ENCODE results near the gene SPRR2F.

DNA sequence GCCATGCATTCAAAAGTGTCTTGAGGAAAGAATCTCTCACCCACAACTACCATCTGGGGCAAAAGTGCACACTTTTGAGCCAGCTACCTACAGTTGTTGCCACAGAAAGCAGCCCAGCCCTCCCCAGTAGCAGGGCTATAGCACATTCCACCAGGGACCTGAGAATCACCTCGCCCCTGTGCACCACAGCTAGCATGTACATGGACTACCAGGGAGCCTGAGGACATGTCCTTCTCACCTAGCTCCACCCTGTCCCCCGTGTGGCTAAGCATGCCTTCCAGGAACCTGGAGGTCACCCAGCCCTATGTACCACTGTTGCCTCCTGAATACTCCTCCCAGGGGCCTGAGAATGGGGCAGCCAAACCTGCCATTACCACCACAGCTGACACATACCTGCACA, 20.4 kb upstream of the SPRR2F start:
- TF ChIP-seq, protein P1, sequence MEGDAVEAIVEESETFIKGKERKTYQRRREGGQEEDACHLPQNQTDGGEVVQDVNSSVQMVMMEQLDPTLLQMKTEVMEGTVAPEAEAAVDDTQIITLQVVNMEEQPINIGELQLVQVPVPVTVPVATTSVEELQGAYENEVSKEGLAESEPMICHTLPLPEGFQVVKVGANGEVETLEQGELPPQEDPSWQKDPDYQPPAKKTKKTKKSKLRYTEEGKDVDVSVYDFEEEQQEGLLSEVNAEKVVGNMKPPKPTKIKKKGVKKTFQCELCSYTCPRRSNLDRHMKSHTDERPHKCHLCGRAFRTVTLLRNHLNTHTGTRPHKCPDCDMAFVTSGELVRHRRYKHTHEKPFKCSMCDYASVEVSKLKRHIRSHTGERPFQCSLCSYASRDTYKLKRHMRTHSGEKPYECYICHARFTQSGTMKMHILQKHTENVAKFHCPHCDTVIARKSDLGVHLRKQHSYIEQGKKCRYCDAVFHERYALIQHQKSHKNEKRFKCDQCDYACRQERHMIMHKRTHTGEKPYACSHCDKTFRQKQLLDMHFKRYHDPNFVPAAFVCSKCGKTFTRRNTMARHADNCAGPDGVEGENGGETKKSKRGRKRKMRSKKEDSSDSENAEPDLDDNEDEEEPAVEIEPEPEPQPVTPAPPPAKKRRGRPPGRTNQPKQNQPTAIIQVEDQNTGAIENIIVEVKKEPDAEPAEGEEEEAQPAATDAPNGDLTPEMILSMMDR (conservative IDR thresholded peaks at IDR 0.05; ENCODE audit: low read depth in 2 of 2): no peak
- TF ChIP-seq, protein P2, sequence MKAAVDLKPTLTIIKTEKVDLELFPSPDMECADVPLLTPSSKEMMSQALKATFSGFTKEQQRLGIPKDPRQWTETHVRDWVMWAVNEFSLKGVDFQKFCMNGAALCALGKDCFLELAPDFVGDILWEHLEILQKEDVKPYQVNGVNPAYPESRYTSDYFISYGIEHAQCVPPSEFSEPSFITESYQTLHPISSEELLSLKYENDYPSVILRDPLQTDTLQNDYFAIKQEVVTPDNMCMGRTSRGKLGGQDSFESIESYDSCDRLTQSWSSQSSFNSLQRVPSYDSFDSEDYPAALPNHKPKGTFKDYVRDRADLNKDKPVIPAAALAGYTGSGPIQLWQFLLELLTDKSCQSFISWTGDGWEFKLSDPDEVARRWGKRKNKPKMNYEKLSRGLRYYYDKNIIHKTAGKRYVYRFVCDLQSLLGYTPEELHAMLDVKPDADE (IDR thresholded peaks at IDR 0.05): no peak
- TF ChIP-seq, protein P3, sequence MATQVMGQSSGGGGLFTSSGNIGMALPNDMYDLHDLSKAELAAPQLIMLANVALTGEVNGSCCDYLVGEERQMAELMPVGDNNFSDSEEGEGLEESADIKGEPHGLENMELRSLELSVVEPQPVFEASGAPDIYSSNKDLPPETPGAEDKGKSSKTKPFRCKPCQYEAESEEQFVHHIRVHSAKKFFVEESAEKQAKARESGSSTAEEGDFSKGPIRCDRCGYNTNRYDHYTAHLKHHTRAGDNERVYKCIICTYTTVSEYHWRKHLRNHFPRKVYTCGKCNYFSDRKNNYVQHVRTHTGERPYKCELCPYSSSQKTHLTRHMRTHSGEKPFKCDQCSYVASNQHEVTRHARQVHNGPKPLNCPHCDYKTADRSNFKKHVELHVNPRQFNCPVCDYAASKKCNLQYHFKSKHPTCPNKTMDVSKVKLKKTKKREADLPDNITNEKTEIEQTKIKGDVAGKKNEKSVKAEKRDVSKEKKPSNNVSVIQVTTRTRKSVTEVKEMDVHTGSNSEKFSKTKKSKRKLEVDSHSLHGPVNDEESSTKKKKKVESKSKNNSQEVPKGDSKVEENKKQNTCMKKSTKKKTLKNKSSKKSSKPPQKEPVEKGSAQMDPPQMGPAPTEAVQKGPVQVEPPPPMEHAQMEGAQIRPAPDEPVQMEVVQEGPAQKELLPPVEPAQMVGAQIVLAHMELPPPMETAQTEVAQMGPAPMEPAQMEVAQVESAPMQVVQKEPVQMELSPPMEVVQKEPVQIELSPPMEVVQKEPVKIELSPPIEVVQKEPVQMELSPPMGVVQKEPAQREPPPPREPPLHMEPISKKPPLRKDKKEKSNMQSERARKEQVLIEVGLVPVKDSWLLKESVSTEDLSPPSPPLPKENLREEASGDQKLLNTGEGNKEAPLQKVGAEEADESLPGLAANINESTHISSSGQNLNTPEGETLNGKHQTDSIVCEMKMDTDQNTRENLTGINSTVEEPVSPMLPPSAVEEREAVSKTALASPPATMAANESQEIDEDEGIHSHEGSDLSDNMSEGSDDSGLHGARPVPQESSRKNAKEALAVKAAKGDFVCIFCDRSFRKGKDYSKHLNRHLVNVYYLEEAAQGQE (IDR thresholded peaks at IDR 0.05; ENCODE audit: unreplicated experiment): no peak
- TF ChIP-seq POLR2AphosphoS5 (IDR thresholded peaks at IDR 0.05; ENCODE audit: low read depth) (no peak), CREB1 (CRISPR knock-in tag; IDR thresholded peaks at IDR 0.05; ENCODE audit: low read depth) (no peak), EZH2 (IDR thresholded peaks at IDR 0.05; ENCODE audit: low read depth, unreplicated experiment) (no peak), STAT1 (IDR thresholded peaks at IDR 0.05; ENCODE audit: unreplicated experiment) (no peak), ZNF114 (CRISPR knock-in tag; IDR thresholded peaks at IDR 0.05) (no peak), NANOG (IDR thresholded peaks at IDR 0.05; ENCODE audit: borderline replicate concordance) (no peak)

All from GM23338 (cell line).